GM21367 (cell line): ENCODE measurements around the gene PHKB.
A peak's percentile ranks its signal among the peaks of the same experiment; 100 is the strongest.
"Not testable (repeated sequence)": the region's sequence is repeated elsewhere in the genome, so short reads cannot be mapped to it uniquely, and the experiment has no call there.

Experiments
- ATAC-seq: cut with Tn5 transposase; IDR thresholded peaks from one replicate; pipeline ENCODE4 v1.9.1; 2021; ENCODE audit not compliant: unreplicated experiment

PHKB gene

DNA sequence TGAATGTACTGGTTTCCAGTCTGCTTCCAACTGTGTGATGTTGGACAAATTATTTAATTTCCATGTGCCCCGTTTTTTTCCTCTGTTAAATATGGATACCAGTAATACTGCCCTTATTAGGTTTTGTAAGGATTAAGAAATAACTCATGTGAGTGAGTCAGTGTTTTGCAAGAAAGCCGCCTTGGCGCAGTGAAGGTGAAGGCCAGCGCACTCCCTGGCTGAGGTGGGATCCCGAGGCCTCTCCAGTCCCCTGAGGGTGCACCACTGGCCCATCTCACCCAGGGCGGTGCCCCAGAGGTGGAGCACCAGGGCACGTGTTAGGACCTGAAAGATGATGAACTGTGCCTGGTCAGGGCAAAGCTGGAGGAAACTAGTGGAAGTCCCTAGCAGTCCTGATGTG is 43.5 kb downstream of the PHKB start:
- no peak for ATAC-seq

DNA sequence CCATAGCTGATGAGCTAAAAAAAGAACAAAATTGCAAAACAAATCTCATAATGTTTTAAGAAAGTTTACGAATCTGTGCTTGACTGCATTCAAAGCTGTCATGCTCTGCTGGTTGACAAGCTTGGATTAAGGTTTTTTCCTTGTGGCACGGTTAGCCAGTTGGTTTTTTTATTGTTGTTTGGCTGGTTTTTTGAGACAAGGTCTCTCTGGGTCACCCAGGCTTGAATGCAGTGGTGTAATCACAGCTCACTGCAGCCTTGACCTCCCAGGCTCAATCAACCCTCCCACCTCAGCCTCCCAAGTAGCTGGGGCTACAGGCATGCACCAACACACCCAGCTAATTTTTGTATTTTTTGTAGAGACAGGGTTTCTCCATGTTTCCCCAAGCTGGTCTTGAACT is 45.7 kb downstream of the PHKB start:
- no peak for ATAC-seq

DNA sequence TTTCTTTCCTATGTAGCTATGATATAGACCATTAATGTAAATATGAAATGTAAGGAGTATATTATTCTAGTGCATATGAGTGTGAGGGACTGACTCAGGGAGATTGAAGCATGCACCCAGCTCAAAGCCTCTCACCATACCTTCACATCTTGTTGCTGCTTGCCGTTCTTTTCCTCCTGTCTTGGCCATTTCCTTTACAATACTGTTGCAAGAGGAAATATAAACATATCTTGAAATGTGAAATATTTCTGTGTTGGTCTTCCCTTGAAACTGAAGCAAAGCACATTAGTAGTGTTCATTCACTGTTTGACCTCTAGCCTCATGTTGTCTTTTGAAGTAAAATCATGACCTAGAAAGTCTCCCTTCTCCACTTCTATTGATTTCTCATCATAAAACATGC is 46.6 kb downstream of the PHKB start:
- ATAC-seq, result no peak

DNA sequence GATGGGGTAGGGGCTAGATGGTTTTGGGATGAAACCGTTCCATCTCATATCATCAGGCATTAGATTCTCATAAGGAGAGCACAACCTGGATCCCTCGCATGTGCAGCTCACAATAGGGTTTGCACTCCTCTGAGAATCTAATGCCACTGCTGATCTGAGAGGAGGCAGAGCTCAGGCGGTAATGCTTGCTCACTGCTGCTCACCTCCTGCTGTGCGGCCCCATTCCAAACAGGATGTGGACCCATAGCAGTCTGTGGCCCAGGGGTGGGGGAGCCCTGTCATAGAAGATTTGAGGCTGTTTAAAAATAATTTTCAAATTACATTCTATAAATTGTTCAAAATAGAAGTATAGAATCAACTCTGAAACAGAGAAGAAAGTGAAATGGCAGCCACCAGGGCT is 50.8 kb downstream of the PHKB start:
- ATAC-seq, result no peak

DNA sequence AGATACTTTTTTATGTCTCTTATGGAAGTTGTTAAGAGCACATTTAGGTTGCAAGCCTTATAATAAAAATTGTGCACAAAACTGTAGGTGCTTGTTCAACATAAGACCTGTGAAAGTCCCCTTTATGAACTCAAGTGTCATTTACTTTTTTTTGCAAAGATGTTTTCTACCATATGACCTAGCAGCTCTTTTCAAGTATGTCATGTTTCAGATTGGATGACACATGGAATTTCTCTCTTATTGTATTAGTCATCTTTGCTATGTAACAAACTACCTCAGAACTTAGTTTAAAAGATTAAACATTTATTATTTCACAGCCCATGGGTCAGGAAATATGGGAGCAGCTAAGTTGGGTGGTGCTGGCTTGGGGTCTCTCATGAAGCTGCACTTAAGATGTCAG is 57.9 kb downstream of the PHKB start:
- no peak for ATAC-seq

- ATAC-seq, result no peak
These were observed 58.4 kb downstream of the PHKB start for GRCh38 chr16:47519546-47519945.

GRCh38 chr16:47519996-47520679 is 59.0 kb downstream of the PHKB start:
- ATAC-seq, result no peak

- peak; percentile 99 for ATAC-seq
These were observed 62.3 kb downstream of the PHKB start for GRCh38 chr16:47523342-47524006.

DNA sequence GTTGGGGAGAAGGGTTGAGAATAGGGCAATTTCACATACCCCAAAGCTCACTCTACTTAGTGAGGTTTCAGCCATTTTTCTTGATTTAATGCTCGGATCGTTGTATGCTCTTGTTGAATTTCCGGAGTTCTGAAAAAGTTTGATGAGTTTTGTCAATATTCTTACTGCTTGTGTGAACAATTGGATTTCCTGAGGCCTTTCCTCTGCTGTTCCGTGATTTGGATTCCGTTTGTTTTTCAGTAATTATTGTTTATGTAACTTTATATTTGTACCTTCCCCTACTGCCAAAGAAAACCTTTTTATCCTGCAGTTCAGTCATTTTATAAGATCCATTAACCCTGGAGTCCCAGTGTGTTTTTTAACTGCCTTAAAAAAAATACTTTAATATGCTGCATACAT is 62.9 kb downstream of the PHKB start:
- no peak for ATAC-seq

- ATAC-seq, result no peak
These were observed 67.3 kb downstream of the PHKB start for GRCh38 chr16:47528431-47528830.

GRCh38 chr16:47533744-47534292 is 72.7 kb downstream of the PHKB start:
- ATAC-seq, result no peak

DNA sequence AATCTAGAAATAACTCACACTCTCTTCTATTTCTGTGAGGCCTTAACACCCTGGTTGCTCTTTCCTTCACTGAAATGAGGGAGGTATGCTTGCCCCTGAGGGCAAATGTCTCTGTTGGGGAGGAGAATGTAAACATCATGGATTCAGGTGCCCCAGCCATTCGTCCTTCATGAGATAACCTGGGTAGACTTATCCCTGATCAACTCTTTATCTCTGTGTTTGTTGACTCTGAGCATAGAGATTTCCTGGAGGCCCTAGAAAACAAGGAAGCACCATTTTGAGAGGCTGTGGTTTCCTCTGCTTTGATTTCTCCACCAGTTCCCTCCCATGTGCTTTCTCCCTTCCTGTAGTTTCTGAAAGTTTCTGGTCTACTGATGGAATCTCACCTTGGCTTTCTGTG is 77.3 kb downstream of the PHKB start:
- ATAC-seq, result no peak

GRCh38 chr16:47539707-47540670 is 78.9 kb downstream of the PHKB start:
- not testable (repeated sequence) for ATAC-seq

DNA sequence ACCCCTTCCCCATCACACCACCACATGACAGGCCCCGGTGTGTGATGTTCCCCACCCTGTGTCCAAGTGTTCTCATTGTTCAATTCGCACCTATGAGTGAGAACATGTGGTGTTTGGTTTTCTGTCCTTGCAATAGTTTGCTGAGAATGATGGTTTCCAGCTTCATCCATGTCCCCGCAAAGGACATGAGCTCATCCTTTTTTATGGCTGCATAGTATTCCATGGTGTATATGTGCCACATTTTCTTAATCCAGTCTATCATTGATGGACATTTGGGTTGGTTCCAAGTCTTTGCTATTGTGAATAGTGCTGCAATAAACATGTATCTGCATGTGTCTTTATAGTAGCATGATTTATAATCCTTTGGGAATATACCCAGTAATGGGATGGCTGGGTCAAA is 80.0 kb downstream of the PHKB start:
- not testable (repeated sequence) for ATAC-seq

- ATAC-seq, result not testable (repeated sequence)
These were observed 83.1 kb downstream of the PHKB start for GRCh38 chr16:47544255-47544654.

- ATAC-seq, result not testable (repeated sequence)
These were observed 90.1 kb downstream of the PHKB start for GRCh38 chr16:47551185-47551584.

GRCh38 chr16:47551767-47552166 is 90.6 kb downstream of the PHKB start:
- ATAC-seq, result not testable (repeated sequence)

- no peak for ATAC-seq
These were observed 92.9 kb downstream of the PHKB start for GRCh38 chr16:47553853-47554564.

GRCh38 chr16:47554587-47554986 is 93.5 kb downstream of the PHKB start:
- ATAC-seq, result not testable (repeated sequence)

GRCh38 chr16:47561286-47561685 is 100.2 kb downstream of the PHKB start:
- ATAC-seq, result no peak

GRCh38 chr16:47562366-47562765 is 101.2 kb downstream of the PHKB start:
- ATAC-seq, result no peak
